ENCODE measurements around the gene HBZ.
A peak's percentile ranks its signal among the peaks of the same experiment; 100 is the strongest.
"Not testable (repeated sequence)": the region's sequence is repeated elsewhere in the genome, so short reads cannot be mapped to it uniquely, and the experiment has no call there.

Gene HBZ

DNA sequence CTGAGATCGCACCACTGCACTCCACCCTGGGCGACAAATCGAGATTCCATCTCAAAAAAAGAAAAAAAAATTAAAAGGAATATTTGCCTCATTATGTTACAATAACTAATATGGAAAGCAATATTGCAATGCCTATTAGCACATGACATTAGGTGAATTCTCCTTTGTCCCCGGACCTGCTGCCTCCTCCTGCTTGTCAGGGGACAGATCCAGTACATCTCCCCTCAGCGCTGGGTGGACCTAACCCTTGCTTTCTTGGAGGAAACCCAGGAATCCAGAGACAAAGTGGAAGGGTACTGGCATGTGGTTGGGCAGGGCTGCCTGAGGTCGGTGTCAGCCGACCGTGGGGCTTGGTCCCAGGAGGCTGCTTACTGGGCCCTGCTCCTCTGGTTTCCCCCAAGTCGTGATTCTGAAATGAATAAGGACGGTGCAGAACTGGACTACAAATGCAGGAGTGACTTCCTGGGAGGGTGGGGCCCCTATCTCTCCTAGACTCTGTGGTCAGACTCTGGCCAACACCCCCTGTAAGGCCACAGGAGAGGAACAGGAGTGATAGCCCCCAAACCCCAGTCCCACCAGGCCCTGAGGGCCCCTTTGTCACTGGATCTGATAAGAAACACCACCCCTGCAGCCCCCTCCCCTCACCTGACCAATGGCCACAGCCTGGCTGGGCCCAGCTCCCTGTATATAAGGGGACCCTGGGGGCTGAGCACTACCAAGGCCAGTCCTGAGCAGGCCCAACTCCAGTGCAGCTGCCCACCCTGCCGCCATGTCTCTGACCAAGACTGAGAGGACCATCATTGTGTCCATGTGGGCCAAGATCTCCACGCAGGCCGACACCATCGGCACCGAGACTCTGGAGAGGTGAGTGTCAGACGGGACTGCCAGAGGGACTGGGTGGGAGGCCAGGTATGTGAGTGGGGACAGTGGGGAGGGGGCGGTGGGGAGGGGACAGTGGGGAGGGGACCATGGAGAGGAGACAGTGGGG lies at the start of gene HBZ:
HBZ (plus strand) TSS at position 504 of the 988 bp plus-strand sequence; CDS start at position 770, 266 bp downstream.
- DNase-seq (ENCODE audit: low read depth in 4 of 4, low spot score in 1 of 4), result no peak

- no peak for DNase-seq (ENCODE audit: low read depth in 4 of 4, low spot score in 1 of 4)
These were observed 48.1 kb upstream of the HBZ start for GRCh38 chr16:104355-104754.

DNA sequence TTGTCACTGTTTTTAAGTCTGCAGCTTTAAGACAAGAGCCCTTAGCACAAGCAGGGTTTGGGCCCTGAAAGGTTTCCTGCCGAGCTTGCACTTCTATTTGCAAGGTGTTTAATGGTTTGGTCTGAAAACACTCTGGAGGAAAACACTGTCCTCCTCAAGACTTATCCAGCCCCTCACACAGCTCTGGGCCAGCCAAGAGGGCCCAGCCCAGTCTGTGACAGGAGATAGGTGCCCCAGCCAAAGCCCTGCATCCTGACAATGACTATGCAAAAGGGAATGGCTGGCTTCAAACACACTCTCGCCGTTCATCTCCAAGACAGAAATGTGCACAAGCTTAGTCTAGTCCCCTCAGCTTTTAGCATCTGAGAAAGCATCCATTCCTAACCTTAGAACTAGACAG lies 47.5 kb upstream of the HBZ start:
- DNase-seq (ENCODE audit: low read depth in 4 of 4, low spot score in 1 of 4), result no peak

GRCh38 chr16:105521-105920 lies 46.9 kb upstream of the HBZ start:
- DNase-seq (ENCODE audit: low read depth in 4 of 4, low spot score in 1 of 4), result no peak

GRCh38 chr16:106623-107324 lies 45.7 kb upstream of the HBZ start:
- peak in 1 of 4 experiments; percentile 17 for DNase-seq (ENCODE audit: low read depth in 4 of 4, low spot score in 1 of 4)

- no peak for DNase-seq (ENCODE audit: low read depth in 4 of 4, low spot score in 1 of 4)
These were observed 40.1 kb upstream of the HBZ start for GRCh38 chr16:112153-112840.

GRCh38 chr16:114327-114726 lies 38.1 kb upstream of the HBZ start:
- no peak for DNase-seq (ENCODE audit: low read depth in 4 of 4, low spot score in 1 of 4)

GRCh38 chr16:116015-116414 lies 36.4 kb upstream of the HBZ start:
- DNase-seq (ENCODE audit: low read depth in 4 of 4, low spot score in 1 of 4), result no peak

DNA sequence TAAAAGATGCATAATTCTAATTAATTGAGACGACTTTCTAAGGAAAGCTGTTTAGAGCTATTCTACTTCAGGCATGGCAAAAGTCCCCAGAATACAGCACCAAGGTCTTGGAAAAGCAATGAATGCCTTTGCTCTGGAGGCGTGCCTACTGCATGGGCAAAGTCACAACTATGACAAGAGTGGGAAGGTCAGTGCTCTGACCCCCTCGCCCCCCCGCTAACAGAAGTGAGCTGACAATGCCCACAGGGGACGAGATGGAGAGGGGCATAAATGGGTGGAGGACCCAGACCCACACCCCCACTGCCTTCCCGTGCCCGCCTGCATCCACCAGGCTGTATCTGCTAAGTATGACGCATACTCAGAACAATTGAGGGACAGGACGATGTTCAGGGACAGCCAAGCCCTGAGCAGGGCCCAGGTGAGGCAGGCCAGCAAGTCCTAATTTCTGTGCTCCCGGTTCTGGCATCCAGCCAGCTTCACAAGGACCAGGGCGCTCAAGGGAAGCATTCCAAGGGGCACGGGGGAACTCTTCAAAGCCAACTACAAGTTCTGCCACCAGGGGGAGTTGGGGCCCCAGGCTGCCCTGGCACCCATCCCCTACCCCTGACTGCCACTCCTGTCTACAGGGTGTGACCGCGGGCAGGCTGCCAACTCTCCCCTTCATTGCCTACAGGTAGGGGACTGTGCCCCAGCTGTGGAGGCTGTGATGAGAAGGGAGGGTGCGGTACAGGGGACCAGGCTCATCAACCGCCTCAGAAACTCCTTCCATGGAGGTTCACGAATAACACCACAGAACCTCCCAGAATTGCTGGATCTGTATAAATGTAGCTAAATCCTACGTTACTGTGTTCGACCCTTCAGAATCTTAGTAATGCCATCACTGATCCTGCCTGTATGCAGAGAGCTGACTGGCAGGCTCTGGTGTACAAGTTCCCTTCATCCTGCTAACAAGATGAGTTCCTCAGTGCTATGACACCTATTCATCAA lies 34.8 kb upstream of the HBZ start:
- DNase-seq (ENCODE audit: low read depth in 4 of 4, low spot score in 1 of 4), result peak; percentile 37 to 55 (median 48)

- no peak for DNase-seq (ENCODE audit: low read depth in 4 of 4, low spot score in 1 of 4)
These were observed 33.6 kb upstream of the HBZ start for GRCh38 chr16:118857-119256.

DNA sequence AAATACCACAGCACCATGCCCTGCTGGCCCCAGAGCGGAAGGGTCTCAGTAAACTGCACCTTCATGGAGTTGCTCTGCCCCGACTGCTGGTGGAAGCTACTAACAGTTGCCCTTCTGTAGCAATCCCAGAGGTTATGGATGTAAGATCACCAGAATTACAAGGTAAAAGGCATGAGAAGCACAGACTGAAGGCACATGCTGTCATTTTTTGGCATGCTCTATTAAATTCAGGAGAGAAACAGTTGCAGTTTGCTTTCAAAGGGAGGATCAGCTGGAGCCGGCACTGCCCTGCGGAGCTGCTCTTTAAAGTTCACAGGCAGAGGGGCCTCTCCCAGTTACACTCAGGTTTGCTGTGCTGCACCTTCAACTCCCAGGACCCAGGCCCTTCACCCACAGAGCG lies 33.1 kb upstream of the HBZ start:
- no peak for DNase-seq (ENCODE audit: low read depth in 4 of 4, low spot score in 1 of 4)

DNA sequence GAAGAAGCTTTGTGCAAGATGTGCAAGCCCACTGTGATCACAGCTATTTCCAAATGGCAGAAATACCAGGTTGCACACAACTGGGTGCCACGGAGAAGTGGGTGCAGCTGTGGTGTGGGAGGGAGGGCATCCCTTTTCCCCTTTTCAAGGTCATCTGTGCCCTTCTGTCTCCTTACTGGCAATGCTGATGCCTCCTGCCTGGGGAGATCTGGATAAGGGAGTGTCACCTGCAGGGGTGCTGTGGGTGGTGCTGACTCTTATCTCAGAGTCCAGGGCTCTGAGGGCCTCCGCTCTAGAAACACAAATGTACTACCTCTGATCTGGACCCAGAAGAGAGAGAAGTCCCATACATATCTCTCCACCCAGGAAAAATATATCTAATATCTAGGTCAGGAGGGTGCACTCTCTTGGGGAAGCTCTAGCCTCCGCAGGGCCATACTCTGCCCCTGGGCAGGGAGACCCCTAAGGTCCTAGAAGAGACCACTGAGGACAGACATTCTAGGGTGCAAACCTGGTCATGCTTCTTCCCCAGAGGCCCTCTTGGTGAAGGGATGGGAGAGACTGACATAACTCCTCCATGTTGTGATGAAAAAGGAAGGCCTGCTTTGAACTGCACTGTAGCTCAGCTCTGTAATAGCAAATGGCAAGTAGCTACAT lies 32.5 kb upstream of the HBZ start:
- DNase-seq (ENCODE audit: low read depth in 4 of 4, low spot score in 1 of 4), result no peak

- DNase-seq (ENCODE audit: low read depth in 4 of 4, low spot score in 1 of 4), result no peak
These were observed 31.7 kb upstream of the HBZ start for GRCh38 chr16:120756-121155.

DNA sequence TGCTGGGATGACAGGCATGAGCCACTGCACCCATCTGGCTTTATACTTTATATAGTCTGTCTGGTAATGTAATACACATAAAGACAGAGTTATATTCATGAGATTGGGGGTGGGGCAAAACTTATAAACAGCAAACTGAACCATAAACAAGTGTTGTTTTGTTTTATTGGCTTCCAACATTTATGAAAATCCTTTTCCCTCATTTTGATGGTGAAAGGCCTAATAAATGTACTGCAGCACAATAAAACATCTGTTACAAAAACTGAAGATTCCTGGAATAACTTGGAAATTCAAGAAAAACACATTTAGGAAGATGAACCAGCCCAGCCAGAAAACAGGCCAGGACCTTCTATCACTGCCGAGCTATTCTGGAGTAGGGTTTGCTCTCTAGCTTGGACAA lies 30.1 kb upstream of the HBZ start:
- no peak for DNase-seq (ENCODE audit: low read depth in 4 of 4, low spot score in 1 of 4)

- not testable (repeated sequence) for DNase-seq (ENCODE audit: low read depth in 4 of 4, low spot score in 1 of 4)
These were observed 28.7 kb upstream of the HBZ start for GRCh38 chr16:123558-124350.

DNA sequence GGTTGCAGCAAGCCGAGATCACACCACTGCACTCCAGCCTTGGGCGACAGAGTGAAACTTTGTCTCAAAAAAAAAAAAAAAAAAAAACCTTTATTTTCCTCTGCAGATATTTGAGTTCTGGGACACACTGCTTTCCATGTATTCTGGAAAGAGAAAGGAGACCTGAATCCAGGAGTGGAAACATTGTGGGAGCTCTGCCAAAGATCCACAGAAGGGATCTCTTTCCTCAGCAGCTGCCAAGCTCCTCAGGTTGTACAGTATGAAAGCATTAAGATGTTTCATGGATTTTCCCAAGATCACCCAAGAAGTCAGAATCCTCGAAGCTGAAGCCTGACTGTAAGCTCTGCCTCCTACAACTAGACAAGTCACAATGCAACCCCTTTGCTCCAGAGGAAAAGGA lies 27.4 kb upstream of the HBZ start:
- DNase-seq (ENCODE audit: low read depth in 4 of 4, low spot score in 1 of 4), result no peak

DNA sequence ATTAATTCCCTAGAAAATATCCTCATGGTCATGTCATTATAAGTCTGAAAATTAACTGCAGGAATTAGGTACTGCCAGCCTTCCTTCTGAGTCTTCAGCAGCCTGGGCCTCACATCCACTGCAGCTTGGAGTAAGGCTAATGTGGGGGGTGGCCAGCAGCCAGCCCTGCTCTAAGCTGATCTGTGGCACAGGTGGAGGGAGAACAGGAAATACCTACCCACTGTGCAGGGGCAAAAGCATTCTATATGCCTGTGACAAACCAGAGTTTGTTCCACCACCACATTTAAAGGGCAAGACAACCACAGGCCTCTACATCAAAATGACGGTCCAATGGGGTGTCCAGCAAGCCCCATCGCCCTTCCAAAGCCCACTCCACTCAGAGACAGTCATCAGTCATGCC lies 23.4 kb upstream of the HBZ start:
- DNase-seq (ENCODE audit: low read depth in 4 of 4, low spot score in 1 of 4), result no peak

DNA sequence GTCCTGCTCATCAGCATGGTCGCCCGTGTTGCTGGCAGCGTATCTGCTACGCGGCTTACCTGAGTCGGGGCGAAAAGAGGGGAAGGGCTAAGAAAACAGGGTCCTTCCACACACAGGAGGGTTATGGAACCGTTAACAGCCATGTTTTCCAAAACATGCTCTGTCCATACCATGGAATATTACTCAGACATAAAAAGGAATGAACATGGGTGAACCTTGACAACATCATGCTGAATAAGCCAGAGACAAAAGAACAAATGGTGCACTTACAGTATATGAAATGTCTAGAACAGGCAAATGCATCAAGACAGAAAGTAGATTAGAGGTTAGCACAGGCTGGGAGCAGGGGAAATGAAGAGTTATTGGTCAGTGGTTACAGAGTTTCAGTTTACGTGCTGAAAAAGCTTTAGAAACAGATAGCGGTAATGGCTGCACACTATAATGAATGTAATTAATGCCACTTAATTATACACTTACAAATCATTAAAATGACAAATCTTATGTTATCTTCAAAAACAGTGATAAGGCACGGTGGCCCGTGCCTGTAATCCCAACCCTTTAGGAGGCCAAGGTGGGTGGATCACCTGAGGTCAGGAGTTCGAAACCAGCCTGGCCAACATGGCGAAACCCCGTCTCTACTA lies 21.8 kb upstream of the HBZ start:
- no peak for DNase-seq (ENCODE audit: low read depth in 4 of 4, low spot score in 1 of 4)

DNA sequence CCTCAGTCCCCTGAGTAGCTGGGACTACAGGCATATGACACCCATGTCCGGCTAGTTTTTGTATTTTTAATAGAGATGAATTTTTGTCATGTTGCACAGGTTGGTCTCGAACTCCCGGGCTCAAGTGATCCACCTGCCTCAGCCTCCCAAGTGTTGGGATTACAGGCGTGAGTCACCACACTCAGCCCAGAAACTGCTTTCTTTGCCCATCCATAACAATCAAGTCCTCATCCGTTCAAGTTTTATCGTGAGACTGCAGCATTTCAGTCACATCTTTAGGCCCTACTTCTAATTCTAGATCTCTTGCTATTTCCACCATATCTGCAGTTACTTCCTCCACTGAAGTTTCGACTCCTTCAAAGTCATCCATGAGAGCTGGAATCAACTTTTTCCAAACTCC lies 20.3 kb upstream of the HBZ start:
- no peak for DNase-seq (ENCODE audit: low read depth in 4 of 4, low spot score in 1 of 4)

Measured in stimulated activated CD4-positive, alpha-beta T cell treated with anti-CD3 and anti-CD28 coated beads, Interleukin-1b, Interleukin-23, amount 100 ng/mL, for 24 hours (primary cell).